Hepatocyte (in vitro differentiated cells): ENCODE measurements around the gene SMIM45.

ENCODE experiments used
- CTCF ChIP-seq: fragments of 200-600 bp; sonication (generic); IDR thresholded peaks from 2 replicates; pipeline ENCODE4 v1.5.1; 2016; ENCODE audit warnings: antibody characterized with exemption, mild to moderate bottlenecking; ENCODE audit not compliant: poor library complexity
- EZH2 ChIP-seq: fragments of 200-600 bp; sonication (generic); IDR thresholded peaks from 2 replicates; pipeline ENCODE4 v1.6.1; 2016; ENCODE audit warnings: antibody characterized with exemption, mild to moderate bottlenecking, borderline replicate concordance

GRCh38 chr22:41906822-41907221 is 45.1 kb upstream of the SMIM45 start:
- TF ChIP-seq EZH2 (no peak), CTCF (no peak)
